ENCODE results near the gene SLFN12. TPM values are rescaled to one million over a fixed set of nuclear protein-coding genes. Genes with fewer than 3 reads are reported as not detected.

The SLFN12 gene
- total and polyA plus RNA-seq, 10 of the 15 experiments (the other 5 are each of a cell fraction or from before 2014, with no cell fraction given), result 8.7 to 18.5 (median 13.4) TPM

DNA sequence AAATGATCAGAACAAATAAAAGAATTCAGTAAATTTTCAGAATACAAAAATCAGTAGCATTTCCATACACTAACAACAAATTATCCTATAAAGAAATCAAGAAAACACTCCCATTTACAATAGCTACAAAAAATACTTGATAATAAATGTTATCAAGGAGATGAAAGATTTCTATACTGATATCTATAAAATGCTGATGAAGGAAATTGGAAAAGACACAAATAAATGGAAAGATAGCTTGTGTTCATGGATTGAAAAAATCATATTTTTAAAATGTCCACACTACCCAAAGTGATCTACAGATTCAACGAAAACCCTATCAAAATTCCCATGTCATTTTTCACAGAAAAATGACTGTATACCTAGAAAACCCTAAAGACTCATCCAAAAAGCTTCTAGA, 18.1 kb downstream of the SLFN12 start:
- Histone ChIP-seq H3K27ac (ENCODE audit: control insufficient read depth, insufficient read depth) (no peak overlapping the region), H3K79me2 (ENCODE audit: control insufficient read depth, insufficient read depth, low read length) (no peaks in the 10 kb centered on the region; the same call in 1 of the 2 replicates), H3K27me3 (replicated peaks in 1 of 2; ENCODE audit: control insufficient read depth in 2 of 2, insufficient read depth in 2 of 2, low read length in 1 of 2) (no peaks in the 10 kb centered on the region), H3K9me3 (replicated peaks; ENCODE audit: control insufficient read depth, insufficient read depth, low read length) (no peaks in the 10 kb centered on the region; the same call in 2 of the 3 replicates), H3K4me3 (no peak overlapping the region), H3K4me1 (ENCODE audit: control insufficient read depth, insufficient read depth, low read length) (peaks cover 3% of the 10 kb centered on the region; the same call in 1 of the 2 replicates), H3K9ac (ENCODE audit: control insufficient read depth, insufficient read depth, low read length) (no peak overlapping the region), H2AFZ (ENCODE audit: control insufficient read depth, low read depth, low read length) (no peak overlapping the region), H3K4me2 (ENCODE audit: control insufficient read depth, insufficient read depth) (no peak overlapping the region), H3K36me3 (ENCODE audit: control insufficient read depth in 2 of 2, insufficient read depth in 2 of 2, low read length in 1 of 2) (peaks cover 4 to 18% of the 10 kb centered on the region in 2 experiments; a peak in 3 of 4 replicates), H4K20me1 (ENCODE audit: control insufficient read depth, insufficient read depth) (no peaks in the 10 kb centered on the region)
- ATAC-seq, result no peak
- RAD21 ChIA-PET (ENCODE audit: unreplicated experiment), result no interaction called here
- TF ChIP-seq TARDBP (IDR thresholded peaks at IDR 0.05; ENCODE audit: borderline replicate concordance) (no peak), SP1 (IDR thresholded peaks at IDR 0.05; ENCODE audit: low read depth, low read length) (no peak), ZNF24 (IDR thresholded peaks at IDR 0.05) (no peak), BHLHE40 (IDR thresholded peaks at IDR 0.05; ENCODE audit: borderline replicate concordance in 1 of 2, low read depth in 2 of 2, low read length in 1 of 2) (no peak), ATF7 (IDR thresholded peaks at IDR 0.05; ENCODE audit: low read depth) (no peak), HDAC6 (IDR thresholded peaks at IDR 0.05; ENCODE audit: unreplicated experiment) (no peak)
- TF ChIP-seq, protein P1, sequence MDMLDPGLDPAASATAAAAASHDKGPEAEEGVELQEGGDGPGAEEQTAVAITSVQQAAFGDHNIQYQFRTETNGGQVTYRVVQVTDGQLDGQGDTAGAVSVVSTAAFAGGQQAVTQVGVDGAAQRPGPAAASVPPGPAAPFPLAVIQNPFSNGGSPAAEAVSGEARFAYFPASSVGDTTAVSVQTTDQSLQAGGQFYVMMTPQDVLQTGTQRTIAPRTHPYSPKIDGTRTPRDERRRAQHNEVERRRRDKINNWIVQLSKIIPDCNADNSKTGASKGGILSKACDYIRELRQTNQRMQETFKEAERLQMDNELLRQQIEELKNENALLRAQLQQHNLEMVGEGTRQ (IDR thresholded peaks at IDR 0.05; ENCODE audit: borderline replicate concordance, low read depth, low read length), result no peak
- POLR2A ChIA-PET, result no interaction called here
- CTCF ChIA-PET, result interaction anchor here (0.7 to 1.6 kb wide), 3 partner anchors 10 to 120 kb away, joined by 3 read pairs; no protein-coding TSS in a partner anchor
- 100% methylated on average over 1 of the region's 1 CpG for WGBS (ENCODE audit: insufficient coverage, insufficient replicate concordance, low lambda C conversion rate, missing lambda C conversion rate)
- in situ Hi-C loops (cut with MboI) (no loop called here), intact Hi-C loops (cut with micrococcal nuclease; ENCODE audit: unreplicated experiment) (no loop called here)
- BruUV-seq (replicated peaks), result no TSS peak
- no peak for FAIRE-seq
- DNase-seq (ENCODE audit: low read depth, low spot score), result no peak
- SMC1A ChIA-PET (ENCODE audit: uncharacterized antibody, unreplicated experiment), result interaction anchor here (1.0 to 1.1 kb wide), 3 partner anchors 23 to 33 kb away, joined by 3 read pairs; no protein-coding TSS in a partner anchor

DNA sequence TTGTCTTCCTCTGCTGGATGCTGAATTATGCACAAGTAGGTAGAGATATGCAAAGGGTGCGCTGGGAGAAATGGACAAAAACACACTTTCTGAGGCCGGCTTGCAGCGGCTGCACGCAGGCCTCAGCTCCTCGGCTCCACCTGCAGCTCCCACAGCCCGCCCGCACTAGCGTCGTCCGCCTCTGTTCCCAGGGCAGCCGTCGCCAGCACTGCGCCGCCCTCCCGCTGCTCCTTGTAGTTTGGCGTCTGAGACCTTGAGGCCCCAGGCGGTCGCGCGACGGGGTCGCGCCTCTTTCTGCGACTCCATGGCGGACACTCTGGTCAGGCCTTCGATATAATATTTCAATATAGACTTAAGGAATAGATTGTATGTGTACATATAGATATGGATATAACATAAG, 24.8 kb downstream of the SLFN12 start:
- intact Hi-C loops (cut with micrococcal nuclease; ENCODE audit: unreplicated experiment), result no loop called here
- no peaks in the 10 kb centered on the region for H3K27me3 ChIP-seq (replicated peaks in 1 of 2; ENCODE audit: control insufficient read depth in 2 of 2, insufficient read depth in 2 of 2, low read length in 1 of 2)
- H3K27ac ChIP-seq (ENCODE audit: control insufficient read depth, insufficient read depth), result no peak overlapping the region
- H4K20me1 ChIP-seq (ENCODE audit: control insufficient read depth, insufficient read depth), result no peaks in the 10 kb centered on the region
- no peak overlapping the region for H3K4me2 ChIP-seq (ENCODE audit: control insufficient read depth, insufficient read depth)
- no TSS peak for BruUV-seq (replicated peaks)
- DNase-seq (ENCODE audit: low read depth, low spot score), result no peak
- H3K79me2 ChIP-seq (ENCODE audit: control insufficient read depth, insufficient read depth, low read length), result no peaks in the 10 kb centered on the region
- no peak for ATAC-seq
- in situ Hi-C loops (cut with MboI), result no loop called here
- CTCF ChIA-PET, result interaction anchor here (1.0 kb wide), 1 partner anchor 126 kb away, joined by 3 read pairs; no protein-coding TSS in a partner anchor
- POLR2A ChIA-PET, result no interaction called here
- no peak for FAIRE-seq
- SMC1A ChIA-PET (ENCODE audit: uncharacterized antibody, unreplicated experiment), result no interaction called here
- H3K9ac ChIP-seq (ENCODE audit: control insufficient read depth, insufficient read depth, low read length), result no peak overlapping the region
- over 99% methylated on average over 26 of the region's 26 CpGs for WGBS (ENCODE audit: insufficient coverage, insufficient replicate concordance, low lambda C conversion rate, missing lambda C conversion rate)
- RAD21 ChIA-PET (ENCODE audit: unreplicated experiment), result no interaction called here
- no peaks in the 10 kb centered on the region; the same call in 2 of the 3 replicates for H3K9me3 ChIP-seq (replicated peaks; ENCODE audit: control insufficient read depth, insufficient read depth, low read length)
- no peak overlapping the region for H2AFZ ChIP-seq (ENCODE audit: control insufficient read depth, low read depth, low read length)
- no peak overlapping the region for H3K4me3 ChIP-seq
- H3K4me1 ChIP-seq (ENCODE audit: control insufficient read depth, insufficient read depth, low read length), result no peaks in the 10 kb centered on the region
- H3K36me3 ChIP-seq (ENCODE audit: control insufficient read depth in 2 of 2, insufficient read depth in 2 of 2, low read length in 1 of 2), result peaks cover 6 to 12% of the 10 kb centered on the region in 2 experiments; a peak in 3 of 4 replicates
- TF ChIP-seq, protein P2, sequence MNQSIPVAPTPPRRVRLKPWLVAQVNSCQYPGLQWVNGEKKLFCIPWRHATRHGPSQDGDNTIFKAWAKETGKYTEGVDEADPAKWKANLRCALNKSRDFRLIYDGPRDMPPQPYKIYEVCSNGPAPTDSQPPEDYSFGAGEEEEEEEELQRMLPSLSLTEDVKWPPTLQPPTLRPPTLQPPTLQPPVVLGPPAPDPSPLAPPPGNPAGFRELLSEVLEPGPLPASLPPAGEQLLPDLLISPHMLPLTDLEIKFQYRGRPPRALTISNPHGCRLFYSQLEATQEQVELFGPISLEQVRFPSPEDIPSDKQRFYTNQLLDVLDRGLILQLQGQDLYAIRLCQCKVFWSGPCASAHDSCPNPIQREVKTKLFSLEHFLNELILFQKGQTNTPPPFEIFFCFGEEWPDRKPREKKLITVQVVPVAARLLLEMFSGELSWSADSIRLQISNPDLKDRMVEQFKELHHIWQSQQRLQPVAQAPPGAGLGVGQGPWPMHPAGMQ (IDR thresholded peaks at IDR 0.05; ENCODE audit: borderline replicate concordance), result no peak
- no peak for TF ChIP-seq NFYA (IDR thresholded peaks at IDR 0.05; ENCODE audit: borderline replicate concordance, low read depth, low read length)
- TF ChIP-seq, protein P3, sequence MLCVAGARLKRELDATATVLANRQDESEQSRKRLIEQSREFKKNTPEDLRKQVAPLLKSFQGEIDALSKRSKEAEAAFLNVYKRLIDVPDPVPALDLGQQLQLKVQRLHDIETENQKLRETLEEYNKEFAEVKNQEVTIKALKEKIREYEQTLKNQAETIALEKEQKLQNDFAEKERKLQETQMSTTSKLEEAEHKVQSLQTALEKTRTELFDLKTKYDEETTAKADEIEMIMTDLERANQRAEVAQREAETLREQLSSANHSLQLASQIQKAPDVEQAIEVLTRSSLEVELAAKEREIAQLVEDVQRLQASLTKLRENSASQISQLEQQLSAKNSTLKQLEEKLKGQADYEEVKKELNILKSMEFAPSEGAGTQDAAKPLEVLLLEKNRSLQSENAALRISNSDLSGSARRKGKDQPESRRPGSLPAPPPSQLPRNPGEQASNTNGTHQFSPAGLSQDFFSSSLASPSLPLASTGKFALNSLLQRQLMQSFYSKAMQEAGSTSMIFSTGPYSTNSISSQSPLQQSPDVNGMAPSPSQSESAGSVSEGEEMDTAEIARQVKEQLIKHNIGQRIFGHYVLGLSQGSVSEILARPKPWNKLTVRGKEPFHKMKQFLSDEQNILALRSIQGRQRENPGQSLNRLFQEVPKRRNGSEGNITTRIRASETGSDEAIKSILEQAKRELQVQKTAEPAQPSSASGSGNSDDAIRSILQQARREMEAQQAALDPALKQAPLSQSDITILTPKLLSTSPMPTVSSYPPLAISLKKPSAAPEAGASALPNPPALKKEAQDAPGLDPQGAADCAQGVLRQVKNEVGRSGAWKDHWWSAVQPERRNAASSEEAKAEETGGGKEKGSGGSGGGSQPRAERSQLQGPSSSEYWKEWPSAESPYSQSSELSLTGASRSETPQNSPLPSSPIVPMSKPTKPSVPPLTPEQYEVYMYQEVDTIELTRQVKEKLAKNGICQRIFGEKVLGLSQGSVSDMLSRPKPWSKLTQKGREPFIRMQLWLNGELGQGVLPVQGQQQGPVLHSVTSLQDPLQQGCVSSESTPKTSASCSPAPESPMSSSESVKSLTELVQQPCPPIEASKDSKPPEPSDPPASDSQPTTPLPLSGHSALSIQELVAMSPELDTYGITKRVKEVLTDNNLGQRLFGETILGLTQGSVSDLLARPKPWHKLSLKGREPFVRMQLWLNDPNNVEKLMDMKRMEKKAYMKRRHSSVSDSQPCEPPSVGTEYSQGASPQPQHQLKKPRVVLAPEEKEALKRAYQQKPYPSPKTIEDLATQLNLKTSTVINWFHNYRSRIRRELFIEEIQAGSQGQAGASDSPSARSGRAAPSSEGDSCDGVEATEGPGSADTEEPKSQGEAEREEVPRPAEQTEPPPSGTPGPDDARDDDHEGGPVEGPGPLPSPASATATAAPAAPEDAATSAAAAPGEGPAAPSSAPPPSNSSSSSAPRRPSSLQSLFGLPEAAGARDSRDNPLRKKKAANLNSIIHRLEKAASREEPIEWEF (IDR thresholded peaks at IDR 0.05; ENCODE audit: insufficient replicate concordance, low read depth, low read length), result no peak
